GM21717 (cell line): ENCODE results near the gene CTCFL.

ENCODE experiments used
- ATAC-seq: cut with Tn5 transposase; IDR thresholded peaks from one replicate; pipeline ENCODE4 v1.9.1; 2021; ENCODE audit warnings: mild to moderate bottlenecking, moderate library complexity; ENCODE audit not compliant: unreplicated experiment

The CTCFL gene

GRCh38 chr20:57560554-57561355, 35.8 kb upstream of the CTCFL start, which contains the start of gene PCK1:
TSS of gene PCK1 (plus strand) at chr20:57561110. CDS start at chr20:57561412, 302 bp downstream.
- ATAC-seq: no peak

GRCh38 chr20:57559658-57560553, 35.0 kb upstream of the CTCFL start:
- no peak for ATAC-seq

- no peak for ATAC-seq
Measured at GRCh38 chr20:57559289-57559634, 34.3 kb upstream of the CTCFL start.

DNA sequence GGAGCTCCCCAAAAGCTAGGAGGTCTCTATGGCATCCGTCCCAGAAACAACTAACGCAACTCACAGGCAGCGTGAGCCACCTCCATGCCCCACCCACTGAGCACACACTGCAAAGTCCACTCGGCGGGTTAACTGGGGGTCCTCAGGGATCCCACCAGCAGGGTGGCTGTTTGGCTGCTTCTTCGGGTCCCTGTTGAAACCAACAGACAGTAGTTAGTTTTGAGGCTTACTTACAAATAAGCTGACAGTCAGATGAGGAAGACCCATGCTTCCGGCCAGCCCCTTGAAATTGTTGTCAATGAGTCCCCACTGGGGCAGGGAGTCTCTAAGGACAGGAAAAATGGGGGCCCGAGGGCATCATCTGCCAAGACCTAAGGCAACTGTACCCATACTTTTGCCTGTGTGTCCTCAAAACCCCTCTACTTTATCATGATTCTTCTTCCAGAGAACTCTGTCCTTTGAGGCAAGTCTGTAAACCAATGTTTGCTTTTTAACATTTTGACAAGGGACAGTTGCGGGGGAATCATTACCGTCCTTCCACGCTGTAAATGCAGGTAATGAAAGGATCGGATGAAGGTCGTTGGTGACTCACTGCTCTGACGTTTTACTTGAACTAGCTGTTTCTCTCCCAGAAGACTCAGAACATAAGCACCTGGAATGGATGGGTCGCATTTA, 33.8 kb upstream of the CTCFL start:
- no peak for ATAC-seq

GRCh38 chr20:57557926-57558613, 33.1 kb upstream of the CTCFL start:
- ATAC-seq: no peak

DNA sequence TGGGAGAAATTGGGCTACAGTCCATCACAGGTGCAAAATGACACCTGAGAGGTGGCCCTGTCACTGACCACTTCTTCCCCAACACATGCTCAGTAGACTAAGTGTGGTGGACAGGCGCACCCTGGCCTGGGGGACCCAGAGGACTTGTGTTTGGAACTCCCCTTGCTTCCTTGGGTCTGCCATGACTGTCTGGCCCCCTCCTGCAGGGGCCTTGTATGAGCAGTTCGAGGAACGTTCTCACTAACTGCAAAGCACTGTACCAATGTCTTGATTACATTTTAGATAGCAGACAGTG, 32.0 kb upstream of the CTCFL start:
- ATAC-seq: no peak

DNA sequence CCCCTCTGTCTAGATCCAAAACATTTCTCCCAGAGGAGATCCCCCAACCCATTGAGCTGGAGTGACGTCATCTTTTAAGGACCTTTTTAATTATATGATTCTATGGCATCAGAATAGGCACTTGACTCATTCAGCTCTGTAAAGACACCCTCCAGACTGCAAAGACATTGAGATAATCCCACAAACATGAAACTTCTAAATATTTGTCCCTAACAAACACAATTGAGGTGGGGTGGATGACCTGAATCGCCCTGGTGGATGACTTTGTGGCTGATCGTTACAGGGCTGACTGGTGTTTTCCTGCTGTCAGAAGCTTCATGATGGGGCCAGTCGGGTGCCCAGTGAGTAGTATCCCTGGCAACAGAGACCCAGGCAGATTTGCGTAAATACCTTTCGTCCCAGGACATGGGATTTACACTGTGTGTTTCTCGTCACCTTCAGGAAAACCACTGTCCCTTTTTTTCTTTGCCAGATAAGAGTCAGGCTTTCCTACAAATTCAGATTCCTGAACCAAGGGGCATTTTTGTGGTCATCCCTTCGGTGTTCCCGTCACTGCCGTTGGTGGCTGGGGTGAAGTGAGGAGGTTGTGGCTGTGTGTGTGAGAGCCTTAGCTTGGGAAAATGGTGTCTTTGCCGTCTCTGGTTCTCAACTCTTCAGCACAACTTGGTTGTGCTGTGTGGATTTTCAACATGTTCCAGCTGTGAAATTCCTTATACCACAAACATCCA, 30.7 kb upstream of the CTCFL start:
- no peak for ATAC-seq

DNA sequence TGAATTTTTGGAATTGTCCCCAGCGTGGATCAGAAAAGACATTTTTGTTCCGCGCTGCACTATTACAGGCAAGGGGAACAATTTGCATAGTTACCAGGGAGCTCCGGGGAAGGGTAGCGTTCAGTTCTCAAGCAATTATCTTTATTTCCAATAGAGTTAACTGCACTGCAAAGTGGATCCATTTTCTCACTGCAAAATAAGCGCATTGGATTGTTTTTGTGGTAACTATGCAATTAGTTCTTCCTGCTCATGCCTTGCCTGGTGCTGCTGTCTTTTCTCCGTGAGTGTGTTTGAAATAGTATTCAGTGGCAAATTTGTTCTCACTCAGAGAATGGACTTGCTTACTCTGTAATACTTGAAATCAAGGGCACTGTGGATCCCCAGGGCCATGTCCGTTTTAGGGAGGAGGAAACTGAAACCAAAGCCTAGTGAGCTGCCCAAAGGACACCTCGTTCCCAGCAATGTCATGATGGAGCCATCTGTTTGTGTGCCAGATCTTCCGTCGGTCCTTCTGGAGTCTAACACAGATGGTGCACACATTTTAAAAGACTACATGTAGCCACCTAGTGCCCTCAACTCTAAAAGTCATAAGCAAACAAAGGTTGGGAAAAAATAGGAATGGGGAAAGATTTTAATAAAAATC, 28.6 kb upstream of the CTCFL start:
- no peak for ATAC-seq

GRCh38 chr20:57552471-57552870, 27.5 kb upstream of the CTCFL start:
- no peak for ATAC-seq

- ATAC-seq: no peak
Measured at GRCh38 chr20:57548177-57549058, 23.5 kb upstream of the CTCFL start.

DNA sequence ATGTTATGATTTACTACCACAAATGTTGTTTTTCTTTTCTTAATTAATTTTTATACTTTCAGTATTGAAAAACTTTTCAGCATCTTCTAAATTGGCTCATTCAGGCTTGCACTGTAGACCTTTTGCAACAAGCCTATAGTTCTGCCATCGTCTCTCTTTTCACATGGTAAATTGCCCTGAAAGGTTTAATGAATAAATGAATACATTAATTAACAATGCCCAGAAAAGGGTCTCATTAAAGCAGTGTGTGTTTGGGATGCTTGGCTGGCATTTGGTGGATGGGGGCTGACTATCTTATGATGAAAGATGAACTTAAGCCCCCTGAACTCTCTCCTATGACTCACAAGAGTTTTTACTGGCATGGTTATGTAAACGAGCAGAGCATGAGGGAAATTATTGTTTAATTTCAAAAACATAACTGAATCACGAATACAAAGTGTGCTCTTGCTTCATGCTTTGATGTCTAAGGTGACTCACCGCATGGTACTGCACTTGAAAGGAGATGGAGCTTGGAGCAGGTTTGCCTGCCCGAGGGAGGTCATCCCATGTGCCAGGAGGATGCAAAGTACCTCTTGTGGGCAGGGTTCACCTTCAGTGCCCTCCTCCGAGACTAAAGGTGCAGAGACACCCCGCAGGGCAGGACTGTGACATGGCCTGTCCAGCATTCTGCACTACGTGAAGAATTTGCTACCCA, 22.2 kb upstream of the CTCFL start:
- ATAC-seq: no peak

DNA sequence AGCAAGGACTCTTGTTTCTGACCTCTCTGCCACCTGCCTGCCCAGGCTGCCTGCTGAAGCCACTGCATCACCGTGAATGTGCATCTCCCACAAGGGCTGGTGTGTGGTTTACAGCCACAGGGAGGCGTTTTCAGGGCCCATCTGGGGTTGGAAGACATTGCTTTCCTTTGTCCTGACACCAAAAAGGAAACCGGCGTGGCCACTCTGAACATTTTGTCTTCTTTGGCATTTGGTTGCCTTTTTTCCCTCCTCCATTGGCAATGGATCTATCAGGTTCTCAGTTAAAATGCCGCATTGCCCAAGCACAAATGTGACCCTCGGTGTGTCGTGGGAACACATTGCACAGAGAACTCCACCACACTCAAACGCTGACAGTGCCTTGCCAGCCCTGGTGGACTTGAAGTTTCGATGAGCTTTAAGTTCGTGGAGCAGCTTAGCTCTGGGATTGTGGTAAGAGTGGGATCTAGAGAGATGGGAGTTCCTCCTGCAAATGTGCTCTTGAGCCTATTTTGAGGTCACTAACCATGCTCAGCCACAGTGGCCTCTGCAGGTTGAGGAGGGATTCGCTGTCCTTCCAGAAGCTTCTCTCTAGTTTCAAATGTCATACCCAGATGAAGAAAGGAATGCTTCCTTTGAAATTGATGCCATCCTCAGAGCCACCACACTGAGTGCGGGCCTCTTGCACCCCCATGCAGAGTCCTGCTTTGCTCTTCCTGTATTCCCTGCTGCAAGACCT, 21.2 kb upstream of the CTCFL start:
- ATAC-seq: no peak

- ATAC-seq: no peak
Measured at GRCh38 chr20:57544838-57545564, 20.1 kb upstream of the CTCFL start.

- no peak for ATAC-seq
Measured at GRCh38 chr20:57543754-57544153, 18.8 kb upstream of the CTCFL start.

GRCh38 chr20:57540890-57541580, 16.1 kb upstream of the CTCFL start:
- ATAC-seq: no peak

GRCh38 chr20:57539889-57540288, 14.9 kb upstream of the CTCFL start:
- no peak for ATAC-seq
